Effector memory CD4-positive, alpha-beta T cell (primary cell): ENCODE measurements around the gene SEMA4F.

ENCODE experiments used
- DNase-seq, 3 donors: peaks; one replicate each; pipeline ENCODE4 v3.0.0-alpha.2; 2020
- H3K27ac ChIP-seq: 2 replicates; pipeline ENCODE4 v1.7.0; 2013; ENCODE audit warnings: mild to moderate bottlenecking, low read length, moderate library complexity; ENCODE audit not compliant: insufficient read depth, poor library complexity, severe bottlenecking
- H3K27me3 ChIP-seq: replicated peaks from 2 replicates; pipeline ENCODE4 v1.7.0; 2013; ENCODE audit warnings: mild to moderate bottlenecking, low read length; ENCODE audit not compliant: insufficient read depth, control insufficient read depth, poor library complexity, severe bottlenecking
- H3K36me3 ChIP-seq: 2 replicates; pipeline ENCODE4 v1.7.0; 2013; ENCODE audit warnings: mild to moderate bottlenecking, low read length, moderate library complexity; ENCODE audit not compliant: control insufficient read depth, insufficient read depth
- H3K4me1 ChIP-seq: 2 replicates; pipeline ENCODE4 v1.7.0; 2013; ENCODE audit warnings: low read length, mild to moderate bottlenecking; ENCODE audit not compliant: control insufficient read depth, insufficient read depth, poor library complexity, severe bottlenecking
- H3K4me3 ChIP-seq: 2 replicates; pipeline ENCODE4 v1.7.0; 2013; ENCODE audit warnings: low read length, low read depth, mild to moderate bottlenecking; ENCODE audit not compliant: insufficient read depth, poor library complexity, severe bottlenecking
- H3K9me3 ChIP-seq: 2 replicates; pipeline ENCODE4 v1.7.0; 2013; ENCODE audit warnings: mild to moderate bottlenecking, low read length, moderate library complexity; ENCODE audit not compliant: control insufficient read depth

The SEMA4F gene

GRCh38 chr2:74685408-74685807, 31.4 kb downstream of the SEMA4F start:
- H3K27me3 ChIP-seq = no peaks in the 10 kb centered on the region
- no peak overlapping the region for H3K27ac ChIP-seq
- H3K4me3 ChIP-seq = no peak overlapping the region
- peaks cover 3% of the 10 kb centered on the region for H3K36me3 ChIP-seq
- H3K9me3 ChIP-seq = no peaks in the 10 kb centered on the region
- H3K4me1 ChIP-seq = no peaks in the 10 kb centered on the region
- no peak for DNase-seq

DNA sequence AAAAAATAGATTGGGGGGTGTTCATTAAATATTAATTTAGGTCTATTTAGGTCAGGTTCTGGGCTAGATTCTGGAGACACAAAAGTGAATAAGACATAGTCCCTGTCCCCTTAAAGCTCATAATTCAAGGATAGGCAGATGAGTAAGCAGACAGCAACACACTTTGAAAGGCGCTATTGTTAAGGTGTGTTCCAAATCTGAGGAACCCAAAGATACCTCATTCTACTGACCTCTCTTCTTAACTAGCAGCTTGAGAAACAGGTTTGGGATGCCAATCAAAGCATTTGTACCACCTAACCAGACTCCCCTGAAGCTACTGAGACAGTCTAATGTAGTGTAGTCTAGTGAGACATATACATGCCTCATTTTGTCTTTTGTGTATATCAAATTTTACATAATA, 34.8 kb downstream of the SEMA4F start:
- H3K27ac ChIP-seq = no peak overlapping the region
- no peak overlapping the region for H3K4me3 ChIP-seq
- DNase-seq = no peak
- no peaks in the 10 kb centered on the region for H3K27me3 ChIP-seq
- H3K4me1 ChIP-seq = no peaks in the 10 kb centered on the region
- H3K9me3 ChIP-seq = no peaks in the 10 kb centered on the region
- H3K36me3 ChIP-seq = peaks cover 3% of the 10 kb centered on the region

DNA sequence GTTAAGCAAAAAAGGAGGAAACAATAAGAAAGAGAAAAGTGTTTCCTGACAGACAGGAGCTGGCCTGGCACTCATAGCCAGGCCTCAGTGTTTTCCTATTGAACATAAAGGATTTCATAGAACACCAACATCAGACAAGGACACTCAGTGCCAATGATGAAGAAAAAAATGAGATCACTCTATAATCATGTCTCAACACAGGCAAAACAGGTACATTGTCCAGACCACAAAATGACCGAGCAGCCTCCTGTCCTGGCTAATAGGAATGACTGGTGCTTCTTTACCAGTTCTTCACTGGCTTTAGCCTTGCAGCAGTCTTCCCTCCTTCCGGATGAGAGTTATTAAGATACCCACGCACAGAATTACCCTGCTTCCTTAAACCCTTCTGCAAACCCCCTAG, 35.6 kb downstream of the SEMA4F start:
- Histone ChIP-seq H3K36me3 (peaks cover 3% of the 10 kb centered on the region), H3K27ac (no peak overlapping the region), H3K4me3 (no peak overlapping the region), H3K4me1 (no peaks in the 10 kb centered on the region), H3K27me3 (no peaks in the 10 kb centered on the region), H3K9me3 (no peaks in the 10 kb centered on the region)
- no peak for DNase-seq

DNA sequence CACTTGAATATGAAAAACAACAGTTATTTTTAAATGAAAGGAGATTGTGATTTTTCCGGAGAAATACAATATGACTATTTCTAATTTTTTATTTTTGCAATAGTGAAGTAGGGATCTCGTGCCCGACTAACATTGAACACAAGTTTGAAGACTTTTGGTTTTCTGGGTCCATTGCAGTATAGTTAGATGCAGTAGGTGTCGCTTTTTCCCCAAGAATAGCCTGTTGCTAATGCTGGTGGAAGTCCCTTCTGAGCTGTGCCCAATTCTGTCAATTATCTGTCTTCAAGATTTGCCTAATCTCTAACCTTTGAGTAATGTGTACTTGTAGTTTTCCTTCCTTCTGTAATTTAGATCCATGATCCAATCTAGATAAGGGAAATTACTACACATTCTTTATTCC, 36.5 kb downstream of the SEMA4F start:
- Histone ChIP-seq H3K36me3 (peaks cover 3% of the 10 kb centered on the region), H3K27me3 (no peaks in the 10 kb centered on the region), H3K4me1 (no peaks in the 10 kb centered on the region), H3K4me3 (no peak overlapping the region), H3K9me3 (no peaks in the 10 kb centered on the region), H3K27ac (no peak overlapping the region)
- no peak for DNase-seq

DNA sequence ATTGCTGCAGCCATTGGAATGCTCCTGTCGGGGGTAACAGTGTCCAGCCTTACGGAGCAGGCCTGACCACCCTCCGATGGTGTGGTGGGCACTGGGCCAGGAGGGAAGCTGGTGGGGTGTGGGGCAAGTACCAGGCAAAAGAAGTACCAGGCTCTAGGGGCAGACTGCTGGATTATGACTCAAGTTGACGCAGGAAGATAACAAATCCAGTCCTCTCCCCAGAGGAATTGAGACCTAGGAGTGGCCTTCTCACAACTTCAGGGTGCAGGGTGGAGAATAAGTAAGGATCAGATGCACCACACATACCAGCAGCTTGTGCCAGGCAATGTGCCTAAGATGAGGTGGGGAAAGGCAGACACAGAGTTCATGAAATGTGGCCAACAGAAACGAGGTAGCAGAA, 37.9 kb downstream of the SEMA4F start:
- Histone ChIP-seq H3K4me1 (no peaks in the 10 kb centered on the region), H3K27ac (no peak overlapping the region), H3K4me3 (no peak overlapping the region), H3K27me3 (no peaks in the 10 kb centered on the region), H3K36me3 (peaks cover 3% of the 10 kb centered on the region), H3K9me3 (no peaks in the 10 kb centered on the region)
- DNase-seq = no peak

DNA sequence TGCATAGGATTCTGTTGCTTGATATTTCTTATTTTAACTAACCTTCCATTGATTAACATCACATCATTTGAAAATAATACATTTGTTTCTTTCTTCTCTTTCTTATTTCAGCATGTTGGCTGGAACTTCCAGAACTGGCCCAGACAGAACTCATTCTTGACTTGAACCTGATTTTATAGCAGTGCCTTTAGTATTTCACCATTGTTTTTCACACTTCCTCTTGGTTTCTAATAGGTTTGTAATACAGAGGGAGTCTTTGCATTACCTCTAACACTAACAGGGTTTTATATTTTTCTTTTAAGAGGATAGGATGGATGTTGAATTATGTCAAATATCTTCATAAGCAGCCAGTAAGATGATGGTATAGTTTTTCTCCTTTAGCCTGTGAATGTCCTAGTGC, 39.2 kb downstream of the SEMA4F start:
- DNase-seq = no peak
- no peak overlapping the region for H3K27ac ChIP-seq

GRCh38 chr2:74693668-74694067, 39.6 kb downstream of the SEMA4F start:
- DNase-seq = no peak
- Histone ChIP-seq H3K27me3 (no peaks in the 10 kb centered on the region), H3K27ac (no peak overlapping the region), H3K36me3 (peaks cover 3% of the 10 kb centered on the region), H3K9me3 (no peaks in the 10 kb centered on the region), H3K4me1 (no peaks in the 10 kb centered on the region), H3K4me3 (no peak overlapping the region)

More for the DNA sequence above, 39.2 kb downstream of the SEMA4F start:
- no peak overlapping the region for H3K4me3 ChIP-seq
- no peaks in the 10 kb centered on the region for H3K9me3 ChIP-seq
- H3K4me1 ChIP-seq = no peaks in the 10 kb centered on the region
- no peaks in the 10 kb centered on the region for H3K27me3 ChIP-seq
- peaks cover 3% of the 10 kb centered on the region for H3K36me3 ChIP-seq

GRCh38 chr2:74694281-74694680, 40.2 kb downstream of the SEMA4F start:
- H3K4me3 ChIP-seq = no peak overlapping the region
- no peaks in the 10 kb centered on the region for H3K4me1 ChIP-seq
- no peak overlapping the region for H3K27ac ChIP-seq
- H3K36me3 ChIP-seq = peaks cover 3% of the 10 kb centered on the region
- H3K27me3 ChIP-seq = no peaks in the 10 kb centered on the region
- no peak for DNase-seq
- H3K9me3 ChIP-seq = no peaks in the 10 kb centered on the region

DNA sequence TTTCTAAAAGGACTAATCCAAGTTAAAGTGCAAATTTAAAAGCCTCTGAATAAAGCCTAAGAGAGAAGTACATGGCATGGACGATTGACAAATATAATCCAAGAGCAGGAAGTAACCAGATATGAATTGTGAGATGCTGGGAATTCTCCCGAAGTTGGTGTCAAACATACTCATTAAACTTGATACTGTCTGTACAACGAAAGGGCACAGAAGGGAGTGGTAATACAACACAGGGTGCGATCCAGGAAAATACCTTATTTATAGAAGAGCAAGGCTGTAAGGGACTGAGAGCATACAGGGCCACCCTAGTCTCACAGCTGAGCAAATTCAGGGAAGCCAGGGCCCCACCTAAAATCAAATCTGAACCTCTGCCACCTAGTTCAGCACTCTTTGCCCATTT, 41.6 kb downstream of the SEMA4F start:
- Histone ChIP-seq H3K36me3 (no peaks in the 10 kb centered on the region), H3K4me1 (no peaks in the 10 kb centered on the region), H3K4me3 (no peak overlapping the region), H3K27ac (no peak overlapping the region), H3K27me3 (no peaks in the 10 kb centered on the region), H3K9me3 (no peaks in the 10 kb centered on the region)
- DNase-seq = no peak

DNA sequence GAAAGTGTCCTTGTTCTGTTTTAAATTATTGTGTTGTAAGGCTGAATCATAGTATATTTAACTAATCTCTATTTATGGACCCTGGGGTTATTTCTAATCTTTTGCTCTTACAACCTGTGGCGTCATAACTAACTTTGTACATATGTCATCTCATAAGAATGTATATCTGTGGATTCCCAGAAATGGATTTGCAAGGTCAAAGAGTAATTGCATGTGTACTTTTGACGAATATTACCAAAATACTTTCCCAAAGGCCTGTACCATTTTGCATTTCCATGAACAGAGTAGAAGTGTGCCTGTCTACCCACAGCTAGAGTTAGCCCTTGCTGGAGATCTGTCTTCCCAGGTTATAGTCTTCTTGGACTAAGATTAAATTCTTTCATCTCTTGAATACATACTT, 42.8 kb downstream of the SEMA4F start:
- no peaks in the 10 kb centered on the region for H3K27me3 ChIP-seq

More for the DNA sequence above, 42.8 kb downstream of the SEMA4F start:
- Histone ChIP-seq H3K27ac (no peak overlapping the region), H3K36me3 (no peaks in the 10 kb centered on the region), H3K4me3 (no peak overlapping the region), H3K4me1 (no peaks in the 10 kb centered on the region), H3K9me3 (no peaks in the 10 kb centered on the region)
- DNase-seq = no peak
